GM21390 (cell line): ENCODE measurements around the gene SCYGR7.
A peak's percentile ranks its signal among the peaks of the same experiment; 100 is the strongest.
"Not testable (repeated sequence)": the region's sequence is repeated elsewhere in the genome, so short reads cannot be mapped to it uniquely, and the experiment has no call there.

Experiments used
- ATAC-seq: cut with Tn5 transposase; IDR thresholded peaks from one replicate; pipeline ENCODE4 v1.9.1; 2021; ENCODE audit not compliant: unreplicated experiment

SCYGR7 gene

DNA sequence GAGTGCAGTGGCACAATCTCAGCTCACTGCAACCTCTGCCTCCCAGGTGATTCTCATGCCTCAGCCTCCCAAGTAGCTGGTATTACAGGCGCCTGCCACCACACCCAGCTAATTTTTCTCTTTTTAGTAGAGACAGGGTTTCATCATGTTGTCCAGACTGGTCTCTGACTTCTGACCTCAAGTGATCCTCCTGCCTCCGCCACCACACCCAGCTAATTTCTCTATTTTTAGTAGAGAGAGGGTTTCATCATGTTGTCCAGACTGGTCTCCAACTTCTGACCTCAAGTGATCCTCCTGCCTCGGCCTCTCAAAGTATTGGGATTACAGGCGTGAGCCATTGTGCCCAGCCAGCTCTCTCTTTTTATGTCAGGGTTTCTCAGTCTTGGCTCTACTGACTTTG is 28.1 kb downstream of the SCYGR7 start:
- not testable (repeated sequence) for ATAC-seq

DNA sequence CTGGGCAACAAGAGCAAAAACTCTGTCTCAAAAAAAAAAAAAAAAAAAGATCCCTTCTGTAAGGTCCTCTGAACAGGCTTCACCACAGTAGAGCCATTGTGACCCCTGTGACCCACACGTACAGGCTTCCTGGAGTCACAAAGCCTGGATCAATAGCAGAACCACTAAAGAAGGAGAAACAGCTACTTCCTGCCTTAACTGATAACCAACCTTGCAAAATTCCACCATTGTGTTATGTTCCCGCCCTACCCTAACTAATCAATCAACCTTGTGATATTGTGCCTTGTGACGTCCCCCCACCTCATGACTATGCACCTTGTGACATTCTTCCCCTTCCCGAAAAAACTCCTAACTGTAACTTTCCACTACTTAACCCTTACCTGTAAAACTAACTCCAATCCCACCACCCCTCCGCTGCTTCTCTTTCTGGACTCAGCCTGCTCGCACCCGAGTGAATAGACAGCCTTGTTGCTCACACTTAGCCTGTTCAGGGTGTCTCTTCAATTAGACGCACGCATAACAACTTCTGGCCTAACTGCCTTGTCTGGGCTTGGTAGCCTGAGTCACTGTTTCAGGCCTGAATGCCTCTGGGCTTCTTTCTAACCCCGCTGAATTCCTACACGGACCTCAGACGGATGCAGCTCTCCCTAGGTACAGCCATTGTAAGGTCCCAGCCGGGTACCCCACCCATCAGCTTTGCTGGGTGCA is 31.4 kb downstream of the SCYGR7 start:
- ATAC-seq = no peak

DNA sequence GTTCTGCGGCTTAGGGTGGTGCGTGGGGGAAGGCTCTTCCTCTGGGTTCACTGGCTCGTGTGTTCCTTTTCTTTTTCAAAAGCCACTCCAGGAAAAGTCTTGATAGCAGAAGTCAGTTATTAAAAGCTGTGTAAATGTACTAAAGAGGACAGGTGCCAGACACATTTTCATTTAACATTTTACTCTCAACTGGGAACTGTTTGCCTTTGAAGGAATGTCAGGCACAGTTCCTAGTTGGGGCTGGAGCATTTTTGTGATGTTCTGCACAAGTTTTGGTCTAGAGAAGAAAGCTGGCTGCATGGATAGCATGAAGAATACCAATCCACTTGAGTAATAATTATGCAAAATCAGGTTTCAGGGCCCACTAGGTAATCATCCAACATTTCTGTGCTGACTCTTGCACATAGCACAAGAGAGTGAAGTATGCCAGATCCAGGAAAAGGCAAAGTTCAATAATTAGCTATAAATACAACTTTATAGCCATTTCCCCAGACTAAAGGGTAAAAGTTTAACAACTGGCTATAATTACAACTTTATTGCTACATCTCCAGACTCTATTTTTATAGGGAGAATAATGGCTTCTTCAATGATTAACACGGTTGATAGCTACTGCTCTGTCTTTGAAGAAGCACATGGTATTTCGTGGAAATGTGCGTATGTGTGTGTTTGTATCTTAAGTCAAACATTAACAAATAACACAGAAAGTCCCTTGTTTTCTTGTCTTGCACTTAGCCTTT is 33.8 kb downstream of the SCYGR7 start:
- no peak for ATAC-seq

DNA sequence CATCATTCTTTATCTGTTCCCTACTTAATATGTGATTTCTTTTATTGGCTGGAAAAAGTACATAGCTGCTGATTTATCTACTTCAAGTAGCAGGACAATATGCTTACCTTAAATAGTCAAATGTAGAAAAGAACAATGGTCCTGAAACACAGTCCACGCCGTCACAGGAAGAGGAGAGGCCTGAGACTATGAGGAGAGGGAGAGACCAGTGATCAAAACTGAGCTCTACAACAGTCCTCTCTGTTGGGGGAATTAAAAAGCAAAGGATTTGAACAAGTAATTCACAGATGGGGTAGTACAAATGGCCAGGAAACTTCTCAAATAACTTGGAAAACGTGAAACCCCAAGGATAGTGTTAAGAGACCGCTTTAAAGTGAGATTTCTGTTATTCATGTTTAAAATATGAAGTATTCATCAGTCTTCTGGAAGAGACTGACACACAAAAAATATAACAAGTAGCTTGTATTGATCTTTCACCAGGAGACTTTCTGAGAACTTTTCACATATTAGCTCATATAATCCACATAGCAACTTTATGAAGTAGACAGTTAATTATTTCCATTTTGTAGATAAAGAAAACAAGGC is 37.7 kb downstream of the SCYGR7 start:
- peak; percentile 18 for ATAC-seq

DNA sequence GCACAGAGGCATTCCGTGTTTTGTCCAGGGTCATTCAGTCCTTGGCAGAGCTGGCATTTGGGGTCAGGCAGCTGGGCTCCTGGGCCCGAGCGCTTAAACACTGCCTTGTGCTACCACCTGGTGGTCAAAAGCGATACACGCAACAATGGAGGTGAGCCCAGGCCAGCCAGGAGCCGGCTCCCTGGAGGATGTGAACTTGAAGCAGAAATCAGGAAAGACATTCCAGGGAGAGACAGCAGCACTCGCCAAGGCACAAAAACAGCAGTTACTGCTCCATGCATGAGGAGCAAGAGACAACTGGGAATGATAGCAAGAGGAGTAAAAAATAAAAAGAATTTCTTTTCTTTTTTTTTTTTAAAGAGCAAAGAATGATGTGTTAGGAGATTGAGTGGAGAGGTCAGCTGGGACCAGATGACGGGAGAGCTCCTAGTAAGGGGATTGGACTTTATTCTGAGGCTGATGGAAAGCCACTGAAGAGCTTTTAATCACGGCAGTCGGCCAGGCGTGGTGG is 38.3 kb downstream of the SCYGR7 start:
- peak; percentile 99 for ATAC-seq

DNA sequence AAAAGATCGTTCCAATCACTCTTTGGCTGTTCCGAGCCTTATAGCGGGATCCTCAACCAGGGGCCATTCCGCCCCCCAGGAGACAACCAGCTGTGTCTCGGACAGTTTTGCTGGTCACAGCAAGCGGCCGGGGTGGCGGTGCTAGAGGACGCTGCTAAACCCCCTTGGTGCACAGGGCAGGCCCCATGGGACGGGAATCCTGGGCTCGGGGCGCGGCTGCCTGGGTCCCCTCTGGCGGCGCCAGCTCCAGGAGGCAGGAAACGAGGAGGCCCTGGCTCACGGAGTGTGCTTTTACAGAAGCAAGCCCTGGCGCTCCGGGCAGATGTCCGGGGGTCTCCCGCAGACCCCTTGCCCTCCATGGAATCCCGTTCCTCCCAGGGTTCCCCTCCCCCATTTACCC is 39.7 kb downstream of the SCYGR7 start:
- no peak for ATAC-seq

DNA sequence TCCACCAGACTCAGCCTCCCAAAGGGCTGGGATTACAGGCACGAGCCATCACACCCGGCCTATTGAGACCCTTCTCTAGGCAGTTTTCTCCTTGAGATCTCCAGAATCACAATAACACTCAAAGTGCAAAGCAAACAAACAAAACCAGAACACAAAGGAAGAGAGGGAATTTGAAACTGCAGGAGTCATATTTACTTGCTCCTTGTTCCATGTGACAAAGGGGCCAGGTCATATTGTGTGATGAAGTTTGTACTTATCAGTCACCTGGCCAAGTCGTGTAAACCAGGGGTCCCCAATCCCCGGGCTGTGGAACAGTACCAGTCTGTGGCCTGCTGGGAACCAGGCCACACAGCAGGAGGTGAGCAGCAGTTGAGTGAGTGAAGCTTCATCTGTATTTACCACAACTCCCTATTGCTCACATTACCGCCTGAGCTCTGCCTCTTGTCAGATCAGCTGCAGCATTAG is 44.1 kb downstream of the SCYGR7 start:
- no peak for ATAC-seq

DNA sequence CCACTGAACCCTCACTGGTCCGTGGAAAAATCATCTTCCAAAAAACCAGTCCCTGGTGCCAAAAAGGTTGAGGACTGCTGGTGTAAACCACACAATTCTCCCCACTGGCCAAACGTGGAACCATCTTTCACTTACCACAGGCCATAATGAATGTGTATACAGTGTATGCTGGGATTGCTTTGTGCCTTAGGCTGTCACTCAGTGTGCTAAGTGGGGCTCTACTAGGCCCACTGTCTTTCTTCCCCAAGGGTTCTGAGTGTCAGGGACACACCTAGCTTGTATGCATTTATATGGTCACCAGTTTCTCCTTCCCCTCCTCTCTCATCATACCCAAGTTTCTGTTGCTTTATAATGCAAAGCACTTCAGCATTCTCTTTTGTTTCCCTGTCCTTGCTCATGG is 44.8 kb downstream of the SCYGR7 start:
- ATAC-seq = no peak

DNA sequence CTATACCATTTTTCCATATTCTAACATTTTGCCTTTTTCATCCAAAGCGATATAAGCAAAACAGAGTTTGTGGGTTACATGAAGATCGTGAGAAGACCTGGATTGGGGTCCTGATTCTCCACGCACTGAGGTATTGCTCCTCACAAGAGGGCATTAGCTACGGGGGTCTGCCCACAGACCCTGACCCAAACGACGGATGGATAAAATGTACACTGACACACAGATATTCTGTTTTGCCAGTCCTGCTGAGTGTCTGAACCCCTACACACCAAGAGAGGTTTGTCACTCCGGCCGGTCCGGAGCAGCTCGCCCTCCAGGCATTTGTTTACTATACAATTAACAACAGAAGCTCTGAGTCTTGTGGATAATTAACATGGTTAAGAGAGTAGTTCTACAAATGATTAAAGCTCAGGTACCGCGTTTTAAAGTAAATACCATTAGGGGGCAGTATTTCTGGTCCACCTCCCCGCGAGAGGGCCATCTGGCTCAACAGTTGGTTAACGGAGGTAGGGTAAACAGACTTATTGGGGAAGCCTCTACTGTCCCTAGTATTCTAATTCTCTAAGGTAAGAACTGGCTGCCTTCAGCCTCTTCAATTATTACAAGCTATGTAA is 46.0 kb downstream of the SCYGR7 start:
- ATAC-seq = peak; percentile 65

DNA sequence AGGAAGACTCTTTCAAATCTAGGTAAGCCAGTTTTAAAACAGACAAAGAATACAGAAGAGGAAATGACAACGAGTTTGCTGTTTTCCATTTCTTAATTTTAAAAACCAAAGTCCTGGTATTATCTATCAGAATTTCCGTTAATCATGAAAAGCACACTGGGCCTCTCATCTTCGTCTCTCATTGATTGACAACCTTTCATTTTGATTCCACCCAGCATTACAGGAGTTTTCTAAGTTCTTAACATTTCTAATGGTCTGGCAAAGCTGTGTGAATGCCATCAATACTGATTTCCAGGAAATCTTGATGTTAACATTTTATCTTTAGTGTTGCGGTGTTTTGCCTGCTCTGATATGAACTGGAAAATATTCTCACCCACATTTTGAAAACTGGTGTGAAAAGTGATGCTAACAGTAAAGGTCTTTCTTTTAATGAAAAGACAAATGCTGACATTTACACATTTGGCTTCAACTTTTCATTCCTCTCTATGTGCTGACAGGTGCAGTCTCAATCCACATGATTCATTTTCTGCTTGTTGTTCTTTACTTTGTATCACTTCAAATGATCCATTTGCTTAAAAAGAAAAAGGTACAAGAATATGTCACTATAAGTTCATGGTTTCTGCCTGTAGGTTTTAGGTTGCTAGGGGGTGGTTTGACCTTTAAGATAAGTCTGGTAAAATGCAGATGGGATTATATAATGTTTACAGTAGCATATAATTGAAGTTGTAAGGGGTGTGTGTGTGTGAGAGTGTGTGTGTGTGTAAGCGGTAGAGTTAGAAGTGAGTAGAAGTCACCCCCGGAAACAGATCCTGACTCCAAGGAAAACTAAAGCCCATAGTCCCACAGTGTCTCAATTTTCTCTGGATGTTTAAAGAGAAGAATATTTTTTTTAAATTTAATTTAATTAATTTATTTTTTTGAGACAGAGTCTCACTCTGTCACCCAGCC is 47.0 kb downstream of the SCYGR7 start:
- ATAC-seq = no peak
